GM19468 (cell line): Measurements from ENCODE around the gene ACER3.
"Not testable (repeated sequence)": the region's sequence is repeated elsewhere in the genome, so short reads cannot be mapped to it uniquely, and the experiment has no call there.

ENCODE experiments used
- ATAC-seq: cut with Tn5 transposase; IDR thresholded peaks from one replicate; pipeline ENCODE4 v1.9.1; 2021; ENCODE audit warnings: mild to moderate bottlenecking, moderate library complexity, moderate number of reproducible peaks; ENCODE audit not compliant: unreplicated experiment; ENCODE audit errors: extremely low read depth

ACER3 gene

DNA sequence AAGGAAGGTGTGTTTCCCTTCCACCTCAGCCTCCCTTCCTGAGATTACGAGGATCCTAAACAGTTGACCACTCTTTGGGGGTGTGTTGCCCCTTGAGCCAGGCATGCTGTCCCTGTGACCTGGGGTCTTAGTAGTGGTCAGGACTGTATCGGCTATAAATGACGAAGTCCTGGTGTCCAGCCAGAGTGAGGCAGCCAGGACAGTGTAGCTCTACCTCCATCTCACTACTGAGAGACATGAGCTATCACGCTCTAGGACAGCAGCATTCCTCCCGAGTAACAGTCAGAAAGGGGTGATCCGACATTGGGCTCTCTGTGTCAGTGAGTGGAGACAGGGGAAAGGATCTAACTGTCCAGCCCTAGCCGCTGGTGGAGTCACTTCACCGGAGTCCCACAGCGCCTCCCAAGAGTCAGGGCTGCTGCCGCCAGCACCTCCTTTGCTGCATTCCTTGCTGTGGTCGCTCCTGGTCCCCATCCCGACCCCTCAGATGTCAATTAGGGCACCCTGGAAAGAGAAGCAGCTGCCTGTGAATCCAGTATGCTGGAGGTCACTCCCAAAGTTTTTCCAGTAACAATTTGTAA lies 170.2 kb downstream of the ACER3 start:
- ATAC-seq, result no peak

- no peak for ATAC-seq
Observed at GRCh38 chr11:77031599-77031998, 170.9 kb downstream of the ACER3 start.

DNA sequence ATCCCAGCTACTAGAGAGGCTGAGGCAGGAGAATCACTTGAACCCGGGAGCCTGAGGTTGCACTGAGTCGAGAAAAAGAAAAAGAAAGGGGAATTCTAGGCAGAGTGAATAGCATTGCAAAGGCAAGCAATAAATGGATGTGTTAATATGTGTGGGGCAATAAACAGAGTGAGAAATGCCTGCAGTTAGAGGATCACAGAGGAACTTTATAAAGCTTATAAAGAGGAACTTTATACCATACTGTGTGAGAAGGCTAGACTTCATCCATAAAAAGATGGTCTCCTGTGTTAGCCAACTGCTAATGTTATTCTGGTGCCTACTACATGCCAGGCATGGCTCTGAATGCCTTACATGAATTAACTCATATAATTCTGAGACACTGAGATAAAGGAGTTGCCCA lies 174.3 kb downstream of the ACER3 start:
- ATAC-seq, result no peak

DNA sequence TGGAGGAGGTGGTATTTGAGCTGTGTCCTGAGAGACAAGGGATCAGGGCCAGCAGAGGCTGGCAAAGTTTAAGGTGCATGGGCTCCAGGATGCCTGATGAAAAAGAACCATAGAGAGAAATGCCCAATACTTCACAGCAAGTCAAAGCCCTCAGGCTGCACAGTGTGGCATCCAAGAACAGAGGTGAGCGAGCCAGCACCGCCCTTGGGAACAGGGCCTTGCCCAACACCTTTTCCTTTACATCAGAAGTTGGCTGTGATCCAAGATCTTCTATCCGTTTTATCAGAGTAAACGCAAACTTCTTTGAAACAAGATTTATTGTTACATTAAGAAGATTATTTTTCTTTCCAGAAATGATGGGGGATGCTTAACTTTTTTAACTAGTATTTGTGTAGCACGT lies 174.9 kb downstream of the ACER3 start:
- ATAC-seq, result no peak

GRCh38 chr11:77036398-77036797 lies 175.7 kb downstream of the ACER3 start:
- ATAC-seq, result no peak

DNA sequence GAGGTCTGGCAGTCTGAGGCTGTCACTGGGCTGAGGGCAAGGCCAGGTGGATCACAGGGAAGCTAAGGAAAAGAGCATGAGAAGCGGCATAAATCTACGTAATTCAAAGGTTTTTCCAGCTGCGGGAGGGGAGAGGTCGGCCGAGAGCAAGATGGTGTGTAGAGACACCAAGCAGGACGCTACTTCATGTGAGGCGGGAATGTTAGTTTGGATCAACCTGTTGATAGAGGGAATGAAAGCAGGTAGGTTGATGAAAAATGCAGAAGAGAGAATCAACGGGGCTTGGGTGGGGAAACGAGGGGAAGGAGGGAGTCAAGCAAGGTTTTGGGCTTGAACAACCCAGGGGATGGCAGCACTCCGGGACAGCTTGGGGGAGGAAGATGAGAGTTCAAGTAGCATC lies 176.3 kb downstream of the ACER3 start:
- no peak for ATAC-seq

DNA sequence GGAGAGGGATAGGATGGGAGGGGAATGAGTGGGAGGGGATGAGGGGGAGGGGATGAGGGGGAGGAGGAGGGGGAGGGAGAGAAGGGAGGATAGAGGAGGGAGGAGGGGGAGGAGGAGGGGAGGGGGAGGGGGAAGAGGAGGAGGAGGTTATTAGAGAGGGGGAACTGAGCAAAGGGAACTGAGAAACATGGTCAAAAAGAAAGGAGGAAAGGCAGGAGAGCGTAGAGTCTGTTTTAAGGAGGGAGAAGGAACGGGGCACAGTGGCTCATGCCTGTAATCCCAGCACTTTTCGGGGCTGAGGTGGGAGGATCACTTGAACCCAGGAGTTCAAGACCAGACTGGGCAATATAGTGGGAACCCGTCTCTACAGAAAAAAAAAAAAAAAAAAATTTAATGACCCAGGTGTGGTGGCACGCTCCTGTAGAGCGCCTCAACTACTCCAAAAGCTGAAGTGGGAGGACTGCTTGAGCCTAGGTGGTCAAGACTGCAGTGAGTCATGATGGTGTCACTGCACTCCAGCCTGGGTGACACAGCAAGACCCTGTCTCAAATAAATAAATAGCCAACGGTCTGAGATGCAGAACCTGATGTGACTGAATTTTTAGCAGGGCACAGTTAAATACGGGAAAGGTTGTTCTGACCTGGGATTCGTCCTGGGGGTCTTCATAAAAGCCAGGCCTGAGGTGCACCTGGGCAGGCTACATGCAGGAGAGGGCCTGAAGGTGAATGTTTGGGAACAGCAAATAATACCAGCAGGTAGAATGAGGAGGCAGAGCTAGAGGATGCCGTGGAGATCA lies 177.5 kb downstream of the ACER3 start:
- ATAC-seq, result no peak

GRCh38 chr11:77038825-77039326 lies 178.2 kb downstream of the ACER3 start:
- ATAC-seq, result no peak

DNA sequence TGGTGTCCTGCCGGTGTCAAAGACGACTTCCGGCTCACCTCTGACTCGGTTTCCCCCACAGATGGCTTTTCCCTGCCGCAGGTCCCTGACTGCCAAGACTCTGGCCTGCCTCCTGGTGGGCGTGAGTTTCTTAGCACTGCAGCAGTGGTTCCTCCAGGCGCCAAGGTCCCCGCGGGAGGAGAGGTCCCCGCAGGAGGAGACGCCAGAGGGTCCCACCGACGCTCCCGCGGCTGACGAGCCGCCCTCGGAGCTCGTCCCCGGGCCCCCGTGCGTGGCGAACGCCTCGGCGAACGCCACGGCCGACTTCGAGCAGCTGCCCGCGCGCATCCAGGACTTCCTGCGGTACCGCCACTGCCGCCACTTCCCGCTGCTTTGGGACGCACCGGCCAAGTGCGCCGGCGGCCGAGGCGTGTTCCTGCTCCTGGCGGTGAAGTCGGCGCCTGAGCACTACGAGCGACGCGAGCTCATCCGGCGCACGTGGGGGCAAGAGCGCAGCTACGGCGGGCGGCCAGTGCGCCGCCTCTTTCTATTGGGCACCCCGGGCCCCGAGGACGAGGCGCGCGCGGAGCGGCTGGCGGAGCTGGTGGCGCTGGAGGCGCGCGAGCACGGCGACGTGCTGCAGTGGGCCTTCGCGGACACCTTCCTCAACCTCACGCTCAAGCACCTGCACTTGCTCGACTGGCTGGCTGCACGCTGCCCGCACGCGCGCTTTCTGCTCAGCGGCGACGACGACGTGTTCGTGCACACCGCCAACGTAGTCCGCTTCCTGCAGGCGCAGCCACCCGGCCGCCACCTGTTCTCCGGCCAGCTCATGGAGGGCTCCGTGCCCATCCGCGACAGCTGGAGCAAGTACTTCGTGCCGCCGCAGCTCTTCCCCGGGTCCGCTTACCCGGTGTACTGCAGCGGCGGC lies 179.0 kb downstream of the ACER3 start:
- ATAC-seq, result no peak

DNA sequence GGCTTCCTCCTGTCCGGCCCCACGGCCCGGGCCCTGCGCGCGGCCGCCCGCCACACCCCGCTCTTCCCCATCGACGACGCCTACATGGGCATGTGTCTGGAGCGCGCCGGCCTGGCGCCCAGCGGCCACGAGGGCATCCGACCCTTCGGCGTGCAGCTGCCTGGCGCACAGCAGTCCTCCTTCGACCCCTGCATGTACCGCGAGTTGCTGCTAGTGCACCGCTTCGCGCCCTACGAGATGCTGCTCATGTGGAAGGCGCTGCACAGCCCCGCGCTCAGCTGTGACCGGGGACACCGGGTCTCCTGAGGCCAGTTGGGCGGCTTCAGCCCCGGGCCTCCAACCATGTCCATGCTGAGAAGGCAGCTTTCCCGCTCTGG lies 179.7 kb downstream of the ACER3 start:
- ATAC-seq, result no peak

GRCh38 chr11:77040889-77041288 lies 180.2 kb downstream of the ACER3 start:
- no peak for ATAC-seq

GRCh38 chr11:77042111-77042726 lies 181.5 kb downstream of the ACER3 start:
- no peak for ATAC-seq

DNA sequence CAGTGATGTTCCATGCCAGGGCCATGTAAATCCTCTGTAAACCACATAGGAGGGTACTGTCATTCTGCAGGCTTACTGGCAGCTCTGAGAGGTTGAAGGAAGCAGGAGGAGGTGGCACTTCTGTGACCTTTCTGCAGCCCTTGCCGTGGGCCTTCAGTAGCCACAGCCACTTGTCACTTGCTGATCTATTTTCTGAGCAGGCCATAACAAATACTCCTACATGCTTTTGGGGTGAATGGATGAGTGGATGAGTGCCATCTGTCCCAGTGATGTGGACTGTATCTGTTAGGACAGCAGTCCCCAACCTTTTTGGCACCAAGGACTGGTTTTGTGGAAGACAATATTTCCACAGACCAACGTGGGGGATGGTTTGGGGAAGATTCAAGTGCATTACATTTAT lies 183.6 kb downstream of the ACER3 start:
- no peak for ATAC-seq

- no peak for ATAC-seq
Observed at GRCh38 chr11:77044886-77045285, 184.2 kb downstream of the ACER3 start.

- no peak for ATAC-seq
Observed at GRCh38 chr11:77046060-77046501, 185.4 kb downstream of the ACER3 start.

- ATAC-seq, result peak; percentile 22
Observed at GRCh38 chr11:77047007-77047927, 186.5 kb downstream of the ACER3 start.

DNA sequence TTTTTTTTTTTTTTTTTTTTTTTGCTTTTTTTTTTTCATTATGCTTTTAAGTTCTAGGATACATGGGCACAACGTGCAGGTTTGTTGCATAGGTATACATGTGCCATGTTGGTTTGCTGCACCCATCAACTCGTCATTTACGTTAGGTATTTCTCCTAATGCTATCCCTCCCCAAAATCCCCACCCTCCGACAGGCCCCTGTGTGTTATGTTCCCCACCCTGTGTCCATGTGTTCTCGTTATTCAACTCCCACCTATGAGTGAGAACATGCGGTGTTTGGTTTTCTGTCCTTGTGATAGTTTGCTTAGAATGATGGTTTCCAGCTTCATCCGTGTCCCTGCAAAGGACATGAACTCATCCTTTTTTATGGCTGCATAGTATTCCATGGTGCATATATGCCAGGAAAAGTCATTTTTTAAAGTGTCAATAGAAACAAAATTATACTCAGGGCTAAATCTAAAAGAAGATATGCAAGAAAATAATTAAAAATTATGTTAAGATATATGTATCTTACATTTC lies 187.3 kb downstream of the ACER3 start:
- not testable (repeated sequence) for ATAC-seq

DNA sequence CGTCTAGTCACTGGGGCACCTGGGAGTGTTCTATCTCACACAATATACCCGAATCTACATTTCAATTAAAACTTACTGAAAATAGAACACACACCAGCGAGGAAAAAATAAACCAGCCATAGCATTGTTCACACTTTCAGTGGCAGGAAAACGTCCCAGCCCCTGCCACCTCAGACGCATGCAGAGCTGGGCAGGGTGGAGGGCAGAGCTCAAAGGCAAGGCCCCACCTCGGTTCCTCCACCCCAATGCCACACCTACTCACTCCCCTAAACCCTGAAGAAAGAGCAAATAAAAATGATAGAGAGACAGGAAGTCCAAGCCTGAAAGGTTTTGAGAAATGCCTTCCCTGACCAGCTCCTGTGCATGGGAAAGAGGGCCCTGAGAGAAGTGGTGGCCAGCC lies 188.3 kb downstream of the ACER3 start:
- no peak for ATAC-seq

- no peak for ATAC-seq
Observed at GRCh38 chr11:77051511-77051910, 190.8 kb downstream of the ACER3 start.
